Epidermal melanocyte (primary cell): Measurements from ENCODE around the gene TCTA.

ENCODE experiments used
- DNase-seq: peaks from one replicate; pipeline ENCODE4 v3.0.0; 2011; ENCODE audit warnings: low spot score; ENCODE audit not compliant: insufficient read length

Gene TCTA

DNA sequence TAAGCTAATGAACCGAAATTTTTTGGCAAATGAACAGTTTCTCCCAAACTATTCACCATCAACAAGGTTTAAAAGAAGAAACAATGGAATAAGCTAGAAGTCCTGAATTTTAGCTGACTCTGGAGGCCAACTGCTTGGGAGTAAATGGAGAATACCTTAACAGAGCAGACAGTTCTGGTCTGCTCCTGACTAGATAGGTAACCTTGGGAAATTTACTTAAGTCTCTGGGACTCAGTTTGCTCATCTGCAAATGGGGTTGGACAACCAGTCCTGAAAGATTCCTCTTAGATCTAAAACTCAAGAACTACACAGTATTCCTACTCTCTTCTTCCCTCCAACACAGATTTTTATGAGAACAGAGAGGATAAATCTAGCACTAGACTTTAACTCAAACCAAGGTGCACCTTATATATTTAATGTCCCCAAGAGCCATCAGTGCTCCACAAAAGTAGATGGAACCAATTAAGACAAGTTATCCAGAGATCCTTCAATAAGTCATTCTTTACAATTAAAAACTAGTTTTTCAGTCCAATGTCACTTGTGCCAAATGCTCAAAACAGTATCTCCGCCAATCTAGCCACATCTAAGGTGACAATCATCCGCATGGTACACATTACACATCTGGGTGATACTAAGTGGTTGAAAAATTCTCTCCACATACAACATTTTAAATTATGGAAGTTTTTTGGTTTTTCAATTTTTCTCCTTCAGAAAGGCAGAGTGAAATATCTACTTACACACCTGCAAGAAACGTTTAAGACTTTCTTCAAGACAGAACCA lies 2.0 kb upstream of the TCTA start:
- DNase-seq = no peak

DNA sequence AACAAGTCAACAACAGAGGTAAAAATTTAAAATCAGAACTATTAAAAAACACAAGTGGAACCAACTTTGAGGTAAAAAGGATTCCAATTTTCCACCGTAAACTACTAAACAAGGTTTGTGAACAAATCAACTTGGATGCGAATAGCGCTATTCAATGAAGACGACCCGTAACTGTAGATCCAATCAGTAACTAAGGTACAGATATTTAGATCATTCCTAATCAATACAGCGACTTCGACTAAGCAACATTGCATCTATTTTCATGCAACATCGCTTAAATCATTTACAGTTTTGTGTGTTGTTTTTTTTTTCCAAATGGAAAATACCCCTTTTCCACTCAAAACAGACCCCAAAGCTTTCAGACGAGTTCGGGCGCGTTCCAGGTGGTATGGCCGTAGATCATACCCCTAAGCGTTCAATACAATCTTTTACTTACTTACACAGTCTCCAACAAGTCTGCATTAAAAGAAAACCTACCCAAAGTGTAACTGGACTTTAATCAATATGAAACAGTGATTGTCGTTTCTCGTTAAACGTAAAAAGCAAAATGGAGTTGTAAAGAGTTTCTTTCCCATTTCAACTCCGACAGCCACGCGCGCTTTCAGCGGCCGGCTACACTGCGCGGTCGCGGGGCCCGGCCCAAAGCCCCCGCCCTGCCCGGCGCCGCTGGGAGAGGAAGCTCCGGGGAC lies 1.2 kb upstream of the TCTA start:
- DNase-seq = no peak

DNA sequence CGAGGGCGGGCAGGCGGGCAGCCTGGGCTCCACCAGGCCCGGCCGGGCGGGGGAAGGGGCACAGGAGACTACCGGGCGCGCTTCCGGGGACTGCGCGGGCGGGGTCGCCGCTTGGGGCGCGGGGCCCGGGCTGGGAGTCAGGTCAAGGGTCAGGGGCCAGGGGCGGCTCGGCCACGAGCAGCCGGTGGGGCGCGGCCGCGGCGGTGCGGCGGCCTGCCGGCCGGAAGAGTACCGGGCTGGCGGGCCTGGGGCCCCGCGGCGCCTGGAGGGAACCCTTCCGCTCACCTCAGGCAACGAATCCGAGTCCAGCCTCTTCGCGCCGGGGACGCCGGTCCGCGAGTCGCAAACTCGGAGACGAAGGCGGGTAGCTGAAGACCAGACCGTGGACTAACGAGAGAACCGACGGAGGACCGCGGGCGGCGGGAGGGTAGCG lies 672 bp upstream of the TCTA start:
- DNase-seq = no peak

DNA sequence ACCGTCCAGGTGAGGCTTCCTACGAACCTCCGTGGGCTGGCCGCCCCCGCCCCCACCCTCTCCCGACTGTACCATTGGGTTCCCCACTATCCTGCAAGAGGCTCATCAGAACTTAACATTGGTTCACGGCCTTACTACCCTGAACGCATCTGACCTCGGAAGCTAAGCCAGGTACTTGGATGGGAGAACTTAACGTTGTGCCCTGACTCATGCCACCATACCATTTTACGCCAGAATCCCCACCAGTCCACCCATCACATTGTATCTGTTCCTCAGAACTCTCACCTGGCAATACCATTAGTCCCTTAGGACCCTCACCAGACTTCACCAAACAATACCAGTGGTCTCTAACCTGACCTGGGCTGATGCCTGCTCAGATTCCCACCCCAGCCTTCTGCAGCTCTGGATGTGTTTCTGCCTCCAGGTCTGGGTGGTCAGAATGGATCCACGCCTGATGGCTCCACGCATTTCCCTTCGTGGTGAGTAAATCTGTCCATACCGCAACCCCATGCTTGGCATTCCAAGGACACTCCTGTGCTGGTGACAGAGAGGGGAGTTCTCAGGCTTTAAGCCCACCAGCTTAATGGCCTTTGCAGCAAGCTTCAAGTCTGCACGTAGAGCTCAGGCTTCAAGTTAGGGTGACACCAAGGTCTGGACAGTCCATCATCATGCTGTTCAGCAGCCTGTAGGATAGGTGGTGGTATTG lies 562 bp downstream of the TCTA start:
- no peak for DNase-seq

DNA sequence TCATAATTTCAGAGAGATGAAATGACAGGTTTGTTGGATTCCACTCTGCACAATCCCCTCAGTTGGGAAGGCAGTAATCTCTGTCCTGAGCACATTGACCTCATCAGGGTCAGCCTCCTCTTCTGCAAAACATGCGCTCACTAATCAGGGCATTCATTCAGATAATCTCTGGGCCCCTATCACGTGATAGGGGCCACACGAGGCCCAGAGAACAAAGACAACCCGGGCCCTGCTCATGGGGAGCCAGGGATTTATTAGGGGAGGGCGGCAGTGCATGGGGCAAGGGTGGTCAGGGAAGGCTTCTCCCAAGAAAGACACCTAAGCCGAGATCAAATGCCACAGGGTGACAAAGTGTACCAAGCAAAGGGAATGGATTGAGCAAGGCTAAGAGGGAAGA lies 1.1 kb downstream of the TCTA start:
- no peak for DNase-seq

DNA sequence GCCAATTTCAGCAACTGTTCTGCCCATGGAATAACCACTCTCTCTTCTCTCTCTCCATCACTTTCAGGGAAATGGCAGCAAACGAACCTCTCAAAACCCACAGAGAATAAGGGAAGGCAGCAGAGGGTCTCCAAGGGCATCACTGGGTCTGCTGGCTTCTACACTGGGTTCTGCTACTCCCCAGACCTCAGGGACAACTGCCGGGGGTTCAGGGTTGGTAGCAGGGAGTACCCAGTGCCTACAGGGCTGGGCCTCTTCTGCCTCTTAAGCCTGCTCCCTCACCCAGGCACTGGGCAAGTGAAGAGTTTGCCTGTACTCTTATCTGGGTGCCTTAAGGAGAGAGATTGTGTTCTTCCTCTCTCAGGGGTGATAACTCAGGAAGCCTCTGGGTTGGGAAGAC lies 2.5 kb downstream of the TCTA start:
- DNase-seq = no peak

DNA sequence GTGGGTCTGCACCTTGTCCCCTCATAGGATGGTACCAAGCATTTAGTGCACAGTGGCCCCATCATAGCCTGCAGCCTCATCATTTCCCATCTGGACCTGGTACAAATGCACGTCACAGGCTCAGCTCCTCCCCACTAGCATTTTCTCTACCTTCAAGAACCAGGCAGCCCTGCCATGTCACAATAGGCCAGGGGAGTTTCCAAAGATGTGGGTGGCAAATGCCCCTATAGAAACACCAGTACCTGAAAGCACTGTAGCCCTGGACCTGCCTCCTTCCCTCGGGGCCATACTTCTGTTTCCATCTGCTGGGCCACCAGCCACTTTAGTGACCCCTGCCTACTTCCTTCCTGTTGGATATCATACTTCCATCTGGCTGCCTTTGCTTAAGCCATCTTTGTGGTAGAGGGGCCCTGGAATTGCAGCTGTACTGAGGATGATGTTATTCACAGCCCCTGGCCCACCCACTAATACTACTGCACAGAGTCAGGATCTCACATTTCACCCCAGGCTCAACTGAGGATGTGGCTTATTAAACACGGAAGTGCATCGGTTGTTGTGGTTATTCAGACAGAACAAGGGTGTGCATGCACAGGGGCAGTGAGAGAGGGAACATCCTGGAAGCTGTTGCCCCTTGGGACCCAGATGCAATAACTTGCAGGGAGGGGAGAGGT lies 3.8 kb downstream of the TCTA start:
- DNase-seq = no peak

DNA sequence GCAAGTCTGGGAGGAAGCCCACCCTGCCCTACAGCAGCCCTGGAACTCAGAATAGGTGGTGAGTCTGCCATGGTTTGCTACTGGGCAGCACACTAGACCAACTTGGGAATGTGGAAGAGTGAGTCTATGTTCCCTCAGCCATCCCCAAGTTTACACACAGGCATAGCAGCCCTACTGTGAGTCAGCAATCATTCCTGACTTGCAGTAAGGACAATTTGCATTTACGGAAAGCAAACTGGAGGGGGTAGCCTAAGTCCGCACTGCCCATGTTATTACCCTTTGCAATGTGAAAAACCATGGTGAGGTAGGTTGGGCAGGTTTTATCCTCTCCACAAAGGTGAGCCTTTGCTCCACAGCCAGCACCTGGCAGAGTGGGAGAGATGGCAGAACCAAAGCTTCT lies 4.6 kb downstream of the TCTA start:
- no peak for DNase-seq

DNA sequence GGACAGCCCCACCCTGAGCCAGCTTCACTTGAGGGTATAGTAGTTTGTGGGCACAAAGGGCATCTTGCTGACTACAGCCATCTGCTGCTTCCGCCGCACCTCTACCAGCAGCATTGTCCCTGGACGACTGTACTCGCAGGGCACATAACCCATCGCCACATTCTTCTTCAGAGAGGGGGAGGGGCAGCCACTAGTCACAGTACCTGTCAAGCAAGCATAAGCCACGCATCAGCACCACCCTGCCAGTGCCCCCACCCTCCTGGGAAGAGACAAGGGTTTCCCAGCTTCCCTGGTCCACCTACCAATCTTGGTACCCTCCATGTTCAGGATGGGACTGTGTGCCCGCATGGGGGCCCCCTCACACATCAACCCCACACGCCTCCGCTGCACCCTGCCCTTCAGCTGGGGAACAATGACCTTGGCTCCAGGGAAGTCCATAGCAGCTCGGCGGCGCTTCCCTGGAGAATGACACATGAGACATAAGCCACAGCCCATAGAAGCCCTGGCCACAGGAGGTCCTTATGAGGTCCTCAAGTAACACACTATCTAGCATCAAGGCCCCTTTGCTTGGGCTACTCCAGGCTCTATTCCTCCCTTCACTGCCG lies 5.4 kb downstream of the TCTA start:
- no peak for DNase-seq

DNA sequence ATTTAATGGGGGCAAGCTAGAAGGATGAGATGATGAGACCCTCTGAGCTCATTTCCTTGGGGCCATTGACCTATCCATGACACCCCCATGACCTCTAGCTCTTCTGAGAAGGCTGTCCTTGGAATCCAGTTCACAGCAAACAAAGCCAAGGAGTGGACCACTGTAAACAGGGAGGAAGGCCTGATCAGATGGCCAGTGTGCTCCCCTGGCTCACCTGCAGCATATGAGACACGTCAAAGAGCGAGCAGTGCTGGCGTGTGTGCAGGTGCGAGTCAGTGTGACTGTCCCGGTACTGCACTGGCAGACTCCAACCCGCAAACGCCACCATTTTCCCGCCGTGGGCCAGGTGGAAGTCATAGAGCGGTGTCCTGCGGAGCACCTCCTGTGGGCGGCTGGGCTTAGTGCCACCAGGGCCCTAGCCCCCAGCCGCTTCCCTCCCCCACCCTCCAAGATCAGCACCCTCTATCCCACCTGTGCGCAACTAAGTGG lies 9.7 kb downstream of the TCTA start:
- DNase-seq = no peak

DNA sequence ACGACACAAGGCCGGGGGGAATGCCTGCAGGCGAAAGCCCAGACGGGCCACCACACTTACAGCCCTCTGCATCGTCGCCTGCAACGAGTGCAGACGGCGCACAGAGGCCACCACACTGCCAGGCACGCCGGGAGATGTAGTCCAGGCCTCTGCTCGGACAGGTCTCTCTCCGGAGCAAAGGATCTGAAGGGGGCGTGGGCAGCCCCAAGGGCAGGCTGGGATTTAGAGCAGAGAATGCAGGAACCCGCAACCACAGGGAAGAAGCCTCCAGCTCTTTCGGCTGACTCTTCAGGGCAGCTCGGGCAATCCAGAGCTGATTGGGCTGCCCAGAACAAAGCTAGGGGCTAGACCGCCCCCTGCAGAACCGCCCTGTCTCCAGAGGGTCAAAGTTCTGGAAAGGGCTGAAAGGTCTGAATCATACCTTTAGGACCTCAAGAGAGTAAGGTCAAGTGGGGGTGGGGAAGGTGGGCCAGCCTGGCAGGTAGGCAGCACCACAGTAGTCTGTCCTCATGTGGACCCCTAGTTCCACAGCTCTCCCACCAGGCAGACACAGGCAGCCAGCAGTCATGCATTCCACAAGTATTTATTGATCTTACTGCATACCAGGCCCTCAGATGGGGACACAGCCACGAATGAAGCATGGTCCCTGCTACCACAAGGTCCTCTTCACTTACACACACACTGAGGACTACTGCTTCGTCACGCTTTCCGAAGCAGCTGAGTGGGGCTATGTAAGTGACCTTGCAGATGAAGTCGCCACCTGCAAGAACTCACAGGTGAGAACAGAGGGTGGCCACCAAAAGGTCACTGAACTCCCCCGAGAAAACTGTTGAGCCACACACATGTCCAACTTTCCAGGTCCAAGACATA lies 10.4 kb downstream of the TCTA start, which contains the start of gene AMT:
TSS of gene AMT (minus strand) at position 95 of the 870 bp plus-strand sequence. CDS start at position 72, 23 bp downstream.
- DNase-seq = no peak

DNA sequence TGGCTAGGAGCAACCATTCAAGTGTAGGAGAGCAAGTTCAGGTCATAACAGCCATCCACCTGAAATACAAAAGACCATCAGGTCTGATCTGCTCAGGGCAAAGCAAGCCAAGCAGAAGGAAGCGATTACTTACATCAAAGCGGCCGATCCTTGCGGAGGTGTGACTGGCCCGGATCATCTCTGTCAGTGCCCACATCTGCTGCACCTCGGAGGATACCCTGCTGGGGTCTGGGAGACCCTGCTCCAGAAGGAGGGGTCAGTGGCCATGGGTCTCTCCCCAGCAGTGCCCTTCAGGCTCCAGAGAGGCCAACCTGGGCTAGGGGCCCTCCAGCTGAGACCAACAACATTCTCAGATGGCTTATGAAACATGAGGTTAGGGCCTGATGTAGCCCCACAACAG lies 12.6 kb downstream of the TCTA start:
- no peak for DNase-seq

DNA sequence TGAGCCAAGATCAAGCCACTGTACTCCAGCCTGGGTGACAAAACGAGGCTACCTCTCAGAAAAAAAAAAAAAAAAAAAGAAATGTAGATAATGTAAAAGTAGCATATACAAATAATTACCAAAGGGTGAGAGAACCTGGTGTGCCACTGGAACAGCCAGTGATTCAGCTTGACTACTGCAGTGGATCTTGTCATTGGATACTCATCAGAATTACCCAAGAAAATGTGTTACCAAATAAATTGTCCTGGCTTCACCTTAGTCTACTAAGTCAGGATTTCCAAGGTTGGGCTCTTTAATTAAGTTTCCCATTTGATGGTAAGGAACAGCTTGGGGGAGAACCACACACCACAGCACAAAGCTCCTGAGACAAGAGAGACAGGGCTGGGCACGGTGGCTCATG lies 15.4 kb downstream of the TCTA start:
- no peak for DNase-seq

DNA sequence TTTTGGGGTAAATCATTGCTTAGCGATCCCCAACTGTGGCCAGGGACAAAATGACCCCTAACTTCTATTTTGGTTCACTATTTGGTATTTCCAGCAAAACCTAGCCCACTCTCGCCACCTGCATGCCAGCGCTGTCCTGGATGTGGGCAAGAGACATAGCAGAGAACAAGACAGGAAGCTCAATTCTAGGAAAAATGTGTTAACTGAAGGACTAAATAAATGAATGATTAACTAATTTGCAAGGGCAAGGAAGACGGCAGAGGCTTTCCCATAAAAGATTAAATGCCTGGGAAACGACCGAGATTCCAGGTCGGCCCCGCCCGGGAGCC lies 16.5 kb downstream of the TCTA start:
- no peak for DNase-seq

DNA sequence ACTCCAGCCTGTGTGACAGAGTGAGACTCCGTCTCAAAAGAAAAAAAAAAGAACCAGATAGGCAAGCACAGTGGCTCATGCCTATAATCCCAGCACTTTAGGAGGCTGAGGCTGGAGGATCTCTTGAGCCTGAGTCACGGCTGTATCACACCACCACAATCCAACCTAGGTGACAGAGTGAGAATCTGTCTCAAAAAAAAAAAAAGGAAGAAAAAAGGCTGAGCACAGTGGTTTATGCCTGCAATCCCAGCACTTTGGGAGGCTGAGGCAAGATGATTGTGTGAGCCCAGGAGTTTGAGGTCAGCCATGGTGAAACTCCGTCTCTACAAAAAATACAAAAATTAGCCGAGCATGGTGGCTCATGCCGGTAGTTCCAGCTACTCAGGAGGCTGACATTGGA lies 22.5 kb downstream of the TCTA start:
- DNase-seq = no peak

DNA sequence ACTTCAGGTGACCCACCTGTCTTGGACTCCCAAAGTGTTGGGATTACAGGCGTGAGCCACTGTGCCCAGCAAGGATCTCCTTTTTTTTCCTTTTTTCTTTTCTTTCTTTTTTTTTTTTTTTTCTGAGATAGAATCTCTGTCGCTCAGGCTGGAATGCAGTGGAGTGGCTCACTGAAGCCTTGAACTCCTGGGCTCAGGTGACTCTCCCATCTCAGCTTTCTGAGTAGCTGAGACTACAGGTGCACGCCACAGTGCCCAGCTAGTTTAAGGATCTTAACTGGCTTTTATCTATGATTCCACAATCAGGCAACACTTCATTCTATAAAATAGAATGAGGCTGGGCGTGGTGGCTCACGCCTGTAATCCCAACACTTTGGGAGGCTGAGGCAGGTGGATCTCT lies 33.2 kb downstream of the TCTA start:
- no peak for DNase-seq

DNA sequence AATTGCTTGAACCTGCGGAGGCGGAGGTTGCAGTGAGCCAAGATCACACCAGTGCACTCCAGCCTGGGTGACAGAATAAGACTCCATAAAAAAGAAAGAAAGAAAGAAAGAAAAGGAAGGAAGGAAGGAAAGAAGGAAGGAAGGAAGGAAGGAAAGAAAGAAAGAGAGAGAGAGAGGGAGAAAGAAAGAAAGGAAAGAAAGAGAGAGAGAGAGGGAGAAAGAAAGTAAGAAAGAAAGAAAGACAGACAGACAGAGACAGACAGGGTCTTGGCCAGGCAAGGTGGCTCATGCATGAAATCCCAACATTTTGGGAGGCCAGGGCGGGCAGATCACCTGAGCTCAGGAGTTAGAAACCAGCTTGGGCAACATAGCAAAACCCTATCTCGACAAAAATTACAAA lies 41.4 kb downstream of the TCTA start:
- DNase-seq = no peak

DNA sequence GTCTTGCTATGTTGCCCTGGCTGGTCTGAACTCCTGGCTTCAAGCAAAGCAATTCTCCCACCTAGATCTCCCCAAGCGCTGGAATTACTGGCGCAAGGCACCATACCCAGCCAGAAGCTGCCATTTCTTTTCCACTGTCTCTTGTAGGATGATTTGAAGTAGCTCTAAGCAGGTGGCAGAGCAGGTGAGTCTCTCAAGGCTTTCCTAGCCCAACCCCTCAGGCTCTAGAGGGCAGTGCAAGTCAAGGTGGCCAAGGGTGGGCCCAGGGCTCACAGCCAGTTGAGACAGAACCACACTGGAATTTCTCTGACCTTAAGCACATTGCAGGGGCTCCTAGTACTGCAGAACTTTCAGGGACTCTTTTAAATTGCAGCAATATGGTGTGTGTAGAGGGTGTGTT lies 42.2 kb downstream of the TCTA start:
- DNase-seq = no peak

DNA sequence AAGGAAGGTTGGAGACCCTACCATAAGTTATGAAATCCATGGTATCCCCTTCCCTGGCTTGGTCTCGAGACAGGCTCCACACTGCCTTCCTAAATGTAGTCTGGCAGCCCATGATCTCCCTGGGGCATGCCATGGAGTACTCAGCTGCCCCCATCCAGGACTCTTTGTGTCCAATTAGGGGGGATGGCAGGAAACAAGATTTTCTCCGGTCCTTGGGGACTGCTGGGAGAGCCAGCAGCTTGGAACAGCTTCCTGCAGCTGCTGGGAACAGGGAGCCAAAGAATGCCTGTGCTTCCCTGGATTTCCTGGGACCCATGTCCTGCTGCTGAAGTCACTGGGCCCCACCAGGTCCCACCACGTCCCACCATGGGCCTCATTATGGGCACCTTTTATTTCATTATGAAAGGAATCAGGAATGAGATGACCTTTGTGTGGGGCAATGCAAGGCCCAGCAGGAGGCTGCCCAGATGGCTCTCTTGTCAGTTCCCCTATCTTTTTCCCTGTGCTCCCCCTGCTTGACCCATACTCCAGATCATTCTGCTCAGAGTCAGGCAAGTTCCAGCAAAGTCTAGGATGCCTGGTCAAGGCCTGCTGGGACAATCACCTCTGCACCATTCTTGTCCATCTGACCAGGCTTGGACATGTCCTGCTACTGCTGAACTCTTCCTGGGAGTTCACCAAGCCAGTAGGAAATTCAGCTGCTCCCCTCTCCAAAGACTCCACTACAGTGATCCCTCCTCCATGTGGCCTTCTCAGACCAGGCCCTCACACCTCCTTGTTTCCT lies 42.9 kb downstream of the TCTA start:
- DNase-seq = no peak

DNA sequence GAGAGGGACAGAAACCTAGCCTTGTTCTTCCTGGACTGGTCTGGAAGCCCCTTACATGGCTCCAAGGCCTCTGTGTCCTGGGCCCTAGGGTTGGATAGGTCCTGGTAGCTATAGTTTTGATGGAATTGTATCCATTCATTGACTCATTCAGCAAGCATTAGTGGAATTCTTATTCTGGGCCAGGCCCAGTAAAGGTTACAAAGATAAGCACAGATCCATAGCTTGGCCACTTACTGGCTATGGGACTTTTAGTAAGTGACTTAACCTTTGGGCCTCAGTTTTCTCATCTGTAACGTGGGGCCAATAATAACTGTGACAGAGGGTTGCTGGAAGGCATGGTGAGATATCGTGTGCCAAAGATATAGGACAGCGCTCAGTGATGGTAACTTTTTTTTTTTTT lies 44.2 kb downstream of the TCTA start:
- no peak for DNase-seq
